T-helper 2 cell (primary cell): Measurements from ENCODE around the gene IRAK3.
A peak's percentile ranks its signal among the peaks of the same experiment; 100 is the strongest.
"Not testable (repeated sequence)": the region's sequence is repeated elsewhere in the genome, so short reads cannot be mapped to it uniquely, and the experiment has no call there.

Experiments
- DNase-seq, 5 experiments: peaks; one replicate each; pipeline versions ENCODE4 v3.0.0 to v3.0.0-alpha.2; 2012 to 2022

The IRAK3 gene

GRCh38 chr12:66228462-66228861, 39.4 kb downstream of the IRAK3 start:
- DNase-seq, result no peak

- DNase-seq, result no peak
Observed at GRCh38 chr12:66232263-66232662, 43.2 kb downstream of the IRAK3 start.

GRCh38 chr12:66234037-66234693, 45.2 kb downstream of the IRAK3 start:
- DNase-seq, result peak in 3 of 5 experiments; percentile 8 to 76 (median 29)

GRCh38 chr12:66234773-66235625, 46.0 kb downstream of the IRAK3 start:
- DNase-seq, result peak; percentile 6 to 60 (median 13)

GRCh38 chr12:66235626-66236281, 46.7 kb downstream of the IRAK3 start:
- peak in 1 of 5 experiments; percentile 43 for DNase-seq

GRCh38 chr12:66236282-66236675, 47.3 kb downstream of the IRAK3 start:
- not testable (repeated sequence) for DNase-seq

- DNase-seq, result no peak
Observed at GRCh38 chr12:66236969-66237368, 48.0 kb downstream of the IRAK3 start.

- DNase-seq, result no peak
Observed at GRCh38 chr12:66237505-66238175, 48.6 kb downstream of the IRAK3 start.

GRCh38 chr12:66239295-66239694, 50.3 kb downstream of the IRAK3 start:
- no peak for DNase-seq

- DNase-seq, result no peak
Observed at GRCh38 chr12:66240096-66240820, 51.2 kb downstream of the IRAK3 start.

GRCh38 chr12:66241061-66242043, 52.3 kb downstream of the IRAK3 start:
- DNase-seq, result no peak

GRCh38 chr12:66242311-66242710, 53.3 kb downstream of the IRAK3 start:
- DNase-seq, result no peak

GRCh38 chr12:66243911-66244310, 54.9 kb downstream of the IRAK3 start:
- no peak for DNase-seq

GRCh38 chr12:66244446-66244845, 55.4 kb downstream of the IRAK3 start:
- no peak for DNase-seq

GRCh38 chr12:66247741-66248140, 58.7 kb downstream of the IRAK3 start:
- DNase-seq, result no peak

- DNase-seq, result peak in 1 of 5 experiments; percentile 6
Observed at GRCh38 chr12:66251049-66251448, 62.0 kb downstream of the IRAK3 start.

- DNase-seq, result no peak
Observed at GRCh38 chr12:66252771-66253170, 63.8 kb downstream of the IRAK3 start.

- DNase-seq, result no peak
Observed at GRCh38 chr12:66255737-66256136, 66.7 kb downstream of the IRAK3 start.

GRCh38 chr12:66258011-66258410, 69.0 kb downstream of the IRAK3 start:
- DNase-seq, result no peak

GRCh38 chr12:66262737-66263136, 73.7 kb downstream of the IRAK3 start:
- no peak for DNase-seq

- no peak for DNase-seq
Observed at GRCh38 chr12:66268562-66268961, 79.5 kb downstream of the IRAK3 start.
